LNCAP (cell line): ENCODE measurements around the gene SCYGR3.

Experiments
- TF ChIP-seq, protein P1 (sequence below): fragments of 450-650 bp; IDR thresholded peaks from 2 replicates; pipeline ENCODE4 v1.5.1; 2017; ENCODE audit warnings: mild to moderate bottlenecking

Gene SCYGR3

DNA sequence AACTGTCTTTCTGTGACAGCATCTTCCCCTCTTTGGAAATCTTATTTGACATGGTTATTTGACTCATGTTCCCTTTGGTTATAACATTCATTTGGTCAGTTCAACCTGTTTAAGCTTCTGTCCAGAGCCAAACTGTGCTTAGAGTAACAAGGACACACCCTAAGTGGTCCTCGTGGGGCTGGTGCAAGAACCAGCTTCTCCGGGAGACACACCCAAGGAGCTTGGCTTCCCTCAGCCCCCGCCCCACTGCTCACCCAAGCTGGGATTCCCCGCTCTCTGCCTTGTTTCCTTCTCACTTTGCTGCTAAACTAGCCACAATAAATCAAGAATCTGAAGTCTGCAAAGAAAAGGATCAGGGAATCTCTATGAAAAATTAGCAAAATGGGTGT is 1.4 kb downstream of the SCYGR3 start:
- TF ChIP-seq, protein P1, sequence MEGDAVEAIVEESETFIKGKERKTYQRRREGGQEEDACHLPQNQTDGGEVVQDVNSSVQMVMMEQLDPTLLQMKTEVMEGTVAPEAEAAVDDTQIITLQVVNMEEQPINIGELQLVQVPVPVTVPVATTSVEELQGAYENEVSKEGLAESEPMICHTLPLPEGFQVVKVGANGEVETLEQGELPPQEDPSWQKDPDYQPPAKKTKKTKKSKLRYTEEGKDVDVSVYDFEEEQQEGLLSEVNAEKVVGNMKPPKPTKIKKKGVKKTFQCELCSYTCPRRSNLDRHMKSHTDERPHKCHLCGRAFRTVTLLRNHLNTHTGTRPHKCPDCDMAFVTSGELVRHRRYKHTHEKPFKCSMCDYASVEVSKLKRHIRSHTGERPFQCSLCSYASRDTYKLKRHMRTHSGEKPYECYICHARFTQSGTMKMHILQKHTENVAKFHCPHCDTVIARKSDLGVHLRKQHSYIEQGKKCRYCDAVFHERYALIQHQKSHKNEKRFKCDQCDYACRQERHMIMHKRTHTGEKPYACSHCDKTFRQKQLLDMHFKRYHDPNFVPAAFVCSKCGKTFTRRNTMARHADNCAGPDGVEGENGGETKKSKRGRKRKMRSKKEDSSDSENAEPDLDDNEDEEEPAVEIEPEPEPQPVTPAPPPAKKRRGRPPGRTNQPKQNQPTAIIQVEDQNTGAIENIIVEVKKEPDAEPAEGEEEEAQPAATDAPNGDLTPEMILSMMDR = no peak

- TF ChIP-seq, protein P1 = no peak
Observed at GRCh38 chr2:227612546-227613271, 1.9 kb downstream of the SCYGR3 start.

- TF ChIP-seq, protein P1 = no peak
Observed at GRCh38 chr2:227610123-227610522, 4.5 kb downstream of the SCYGR3 start.

DNA sequence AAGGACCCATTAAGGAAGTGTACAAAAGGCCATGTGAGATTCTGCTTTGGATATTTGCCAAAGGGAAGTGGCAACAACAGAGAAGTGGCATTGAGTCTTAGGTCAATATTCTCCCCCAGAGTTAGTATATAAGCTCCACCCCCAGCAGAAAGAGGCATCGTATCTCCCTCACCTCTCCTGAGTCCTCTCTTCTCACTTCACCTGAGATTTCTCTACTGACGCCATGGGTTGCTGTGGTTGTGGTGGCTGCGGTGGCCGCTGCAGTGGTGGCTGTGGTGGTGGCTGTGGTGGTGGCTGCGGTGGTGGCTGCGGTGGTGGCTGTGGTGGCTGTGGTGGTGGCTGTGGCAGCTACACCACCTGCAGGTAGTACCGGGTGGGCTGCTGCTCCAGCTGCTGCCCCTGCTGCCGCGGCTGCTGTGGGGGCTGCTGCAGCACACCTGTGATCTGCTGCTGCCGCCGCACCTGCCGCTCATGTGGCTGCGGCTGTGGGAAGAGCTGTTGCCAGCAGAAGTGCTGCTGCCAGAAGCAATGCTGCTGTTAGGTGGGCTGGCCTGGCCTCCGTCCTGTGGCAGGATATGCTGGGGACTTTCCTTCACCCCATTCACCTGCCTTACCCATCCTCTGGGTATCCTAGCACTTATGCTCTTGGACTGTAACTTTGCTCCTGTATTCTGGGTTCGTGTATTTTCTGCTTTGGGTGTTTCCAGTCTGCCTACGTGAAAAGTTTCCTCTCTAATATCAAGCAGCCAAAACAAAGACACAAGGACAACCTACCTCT is 5.9 kb downstream of the SCYGR3 start:
- TF ChIP-seq, protein P1 = no peak

GRCh38 chr2:227607941-227608340 is 6.7 kb downstream of the SCYGR3 start:
- TF ChIP-seq, protein P1 = no peak

- TF ChIP-seq, protein P1 = no peak
Observed at GRCh38 chr2:227606476-227606875, 8.2 kb downstream of the SCYGR3 start.

- TF ChIP-seq, protein P1 = no peak
Observed at GRCh38 chr2:227602358-227602757, 12.3 kb downstream of the SCYGR3 start.
